Adrenal gland (tissue), 5 donors: ENCODE results near the gene UNC5C.

Experiments
- POLR2A ChIP-seq, 2 donors: fragments of 450-650 bp; IDR thresholded peaks; one replicate each; pipeline ENCODE4 v1.6.1; 2017; ENCODE audit warnings: antibody characterized with exemption in 2 of 2, mild to moderate bottlenecking in 2 of 2, moderate library complexity in 1 of 2
- TF ChIP-seq, protein P1 (sequence below), 6 experiments: fragments of 450-650 bp in 4 of 6; fragments of 200-600 bp in 2 of 6; sonication (generic) in 1 of 6; IDR thresholded peaks; 1 replicate in 5 of 6; 2 replicates in 1 of 6; pipeline versions ENCODE4 v1.5.1 to v1.8.0; 2016 to 2021; ENCODE audit warnings: antibody characterized with exemption in 6 of 6, mild to moderate bottlenecking in 2 of 6, moderate library complexity in 1 of 6
- donor health status: DM: no; HTN: no; CAD: no.

- TF ChIP-seq POLR2A (IDR thresholded peaks at IDR 0.05): no peak
- TF ChIP-seq, protein P1, sequence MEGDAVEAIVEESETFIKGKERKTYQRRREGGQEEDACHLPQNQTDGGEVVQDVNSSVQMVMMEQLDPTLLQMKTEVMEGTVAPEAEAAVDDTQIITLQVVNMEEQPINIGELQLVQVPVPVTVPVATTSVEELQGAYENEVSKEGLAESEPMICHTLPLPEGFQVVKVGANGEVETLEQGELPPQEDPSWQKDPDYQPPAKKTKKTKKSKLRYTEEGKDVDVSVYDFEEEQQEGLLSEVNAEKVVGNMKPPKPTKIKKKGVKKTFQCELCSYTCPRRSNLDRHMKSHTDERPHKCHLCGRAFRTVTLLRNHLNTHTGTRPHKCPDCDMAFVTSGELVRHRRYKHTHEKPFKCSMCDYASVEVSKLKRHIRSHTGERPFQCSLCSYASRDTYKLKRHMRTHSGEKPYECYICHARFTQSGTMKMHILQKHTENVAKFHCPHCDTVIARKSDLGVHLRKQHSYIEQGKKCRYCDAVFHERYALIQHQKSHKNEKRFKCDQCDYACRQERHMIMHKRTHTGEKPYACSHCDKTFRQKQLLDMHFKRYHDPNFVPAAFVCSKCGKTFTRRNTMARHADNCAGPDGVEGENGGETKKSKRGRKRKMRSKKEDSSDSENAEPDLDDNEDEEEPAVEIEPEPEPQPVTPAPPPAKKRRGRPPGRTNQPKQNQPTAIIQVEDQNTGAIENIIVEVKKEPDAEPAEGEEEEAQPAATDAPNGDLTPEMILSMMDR (IDR thresholded peaks at IDR 0.05): no peak
These were observed 231.5 kb downstream of the UNC5C start for GRCh38 chr4:95317085-95317793.
